Femur (tissue), 1 donor: ENCODE results near the gene DUSP28.

Experiments
- DNase-seq: peaks from one replicate; pipeline ENCODE4 v3.0.0-alpha.2; 2017

The DUSP28 gene

GRCh38 chr2:240561325-240561971 is 1.3 kb downstream of the DUSP28 start:
- DNase-seq: peak; percentile 11

DNA sequence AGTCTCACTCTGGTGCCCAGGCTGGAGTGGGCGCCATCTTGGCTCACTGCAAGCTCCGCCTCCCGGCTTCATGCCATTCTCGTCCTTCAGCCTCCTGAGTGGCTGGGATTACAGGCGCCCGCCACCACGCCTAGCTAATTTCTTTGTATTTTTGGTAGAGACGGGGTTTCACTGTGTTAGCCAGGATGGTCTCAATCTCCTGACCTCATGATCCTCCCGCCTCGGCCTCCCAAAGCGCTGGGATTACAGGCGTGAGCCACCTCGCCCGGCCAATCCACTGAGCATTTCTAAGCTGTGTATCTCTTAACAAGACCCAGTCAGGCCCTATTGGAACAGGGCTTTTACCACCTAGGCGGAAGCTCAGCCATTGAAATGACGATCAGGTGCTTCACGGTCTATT is 3.1 kb downstream of the DUSP28 start:
- DNase-seq: peak; percentile 10

DNA sequence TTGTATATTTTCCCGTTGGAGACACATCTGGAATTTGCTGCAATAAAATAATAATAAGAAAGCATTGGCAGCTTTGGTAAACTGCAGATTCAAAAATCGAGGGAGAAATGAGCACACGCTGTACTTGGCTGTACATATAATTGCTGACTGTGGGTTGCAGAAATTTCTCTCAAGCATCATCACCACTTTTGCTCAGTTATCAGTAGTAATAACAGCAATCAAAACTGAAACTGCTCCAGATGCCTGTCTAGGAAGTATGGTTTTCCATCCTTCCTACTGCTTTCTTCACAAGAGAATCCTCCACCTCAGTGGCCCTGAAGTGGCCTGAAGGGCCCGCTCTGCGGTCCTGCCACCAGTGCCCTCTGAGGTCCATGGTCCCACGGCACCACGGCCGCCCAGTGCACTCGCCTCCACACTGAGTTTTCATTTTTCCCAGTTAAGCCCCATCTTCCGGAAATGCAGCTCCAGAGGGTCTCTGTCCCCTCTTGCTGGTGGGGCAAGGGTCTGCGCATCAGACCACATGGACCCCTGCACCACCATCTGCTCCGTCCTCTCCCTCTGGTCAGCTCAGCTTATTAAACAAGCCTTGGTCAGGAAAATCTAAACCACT is 3.9 kb downstream of the DUSP28 start:
- peak; percentile 11 for DNase-seq

DNA sequence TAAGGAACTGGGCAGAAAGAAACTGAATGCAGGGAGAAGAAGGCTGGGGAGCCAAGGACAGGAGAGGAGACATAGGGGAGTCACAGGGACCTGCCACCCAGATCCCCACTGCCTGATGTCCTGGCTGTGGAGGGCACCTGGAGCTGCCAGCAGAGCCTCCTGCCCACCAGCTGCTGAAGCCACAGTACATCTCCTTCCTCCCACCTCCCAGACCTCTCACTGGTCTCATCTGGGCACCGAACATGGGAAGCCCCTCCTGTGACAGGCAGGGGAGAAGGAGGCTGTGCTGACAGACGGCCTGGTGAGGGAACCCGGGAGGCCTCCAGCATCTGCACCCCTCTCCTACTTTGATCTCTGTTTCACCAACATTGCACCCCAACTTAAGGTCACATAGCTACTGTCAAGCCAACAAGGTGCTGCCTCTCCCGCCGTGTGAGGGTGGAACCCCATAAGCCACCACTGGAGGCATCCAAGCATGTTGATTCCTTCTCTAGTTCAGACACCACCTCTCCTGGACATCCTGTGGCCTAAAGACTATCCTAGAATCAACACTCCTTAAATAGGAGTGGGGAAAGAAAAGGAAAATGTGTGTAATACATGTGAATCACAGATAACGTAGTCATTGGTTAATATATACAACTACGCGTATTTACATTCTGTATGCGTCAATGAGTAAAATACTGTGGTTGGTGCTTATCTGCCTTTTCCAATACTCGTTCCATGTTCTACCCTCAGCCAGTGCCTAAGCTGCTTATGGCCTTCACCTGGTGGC is 4.6 kb downstream of the DUSP28 start:
- DNase-seq: peak; percentile 18

DNA sequence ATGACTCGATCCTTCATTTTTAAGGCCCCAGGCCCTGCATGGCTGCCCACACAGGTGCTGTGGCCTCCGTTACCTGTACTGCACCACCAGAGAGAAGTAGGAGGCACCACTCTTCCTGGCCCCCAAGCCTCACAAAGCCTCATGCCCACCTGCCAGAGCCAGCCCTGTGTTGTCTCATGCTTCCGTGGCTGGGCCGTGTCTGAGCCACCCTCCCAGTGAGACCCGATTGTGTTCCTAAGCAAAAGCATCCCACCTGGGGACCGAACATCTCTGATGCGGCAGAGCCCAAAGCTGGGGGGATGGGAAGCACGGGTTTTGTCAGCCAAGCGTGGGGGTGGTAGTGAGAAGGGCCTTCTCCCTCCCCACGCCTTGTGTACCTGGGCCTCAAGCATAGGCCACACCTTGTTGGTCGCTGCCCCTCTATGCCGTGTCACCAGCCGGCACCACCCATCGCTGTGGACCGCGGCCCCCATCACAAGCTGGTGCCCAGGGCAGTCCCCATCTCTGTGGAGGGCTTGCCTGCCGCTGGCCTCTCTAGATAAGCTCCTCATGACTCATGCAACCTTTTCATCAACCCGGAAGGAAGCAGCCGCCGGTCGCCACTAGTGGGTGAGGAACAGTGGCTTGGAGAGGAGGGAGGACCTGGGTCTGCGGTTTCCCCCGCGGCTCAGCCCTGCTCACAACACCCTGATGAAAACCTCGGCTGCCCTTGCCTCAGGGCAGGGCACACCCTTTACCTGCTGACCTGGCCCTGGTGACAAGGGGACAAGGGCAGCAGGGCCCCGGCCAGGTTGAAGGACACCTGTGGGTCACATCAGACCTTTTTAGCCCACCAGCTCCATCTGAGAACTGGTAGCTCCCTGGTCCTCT is 5.4 kb downstream of the DUSP28 start:
- DNase-seq: peak; percentile 82

GRCh38 chr2:240566203-240567136 is 6.3 kb downstream of the DUSP28 start:
- DNase-seq: peak; percentile 92

DNA sequence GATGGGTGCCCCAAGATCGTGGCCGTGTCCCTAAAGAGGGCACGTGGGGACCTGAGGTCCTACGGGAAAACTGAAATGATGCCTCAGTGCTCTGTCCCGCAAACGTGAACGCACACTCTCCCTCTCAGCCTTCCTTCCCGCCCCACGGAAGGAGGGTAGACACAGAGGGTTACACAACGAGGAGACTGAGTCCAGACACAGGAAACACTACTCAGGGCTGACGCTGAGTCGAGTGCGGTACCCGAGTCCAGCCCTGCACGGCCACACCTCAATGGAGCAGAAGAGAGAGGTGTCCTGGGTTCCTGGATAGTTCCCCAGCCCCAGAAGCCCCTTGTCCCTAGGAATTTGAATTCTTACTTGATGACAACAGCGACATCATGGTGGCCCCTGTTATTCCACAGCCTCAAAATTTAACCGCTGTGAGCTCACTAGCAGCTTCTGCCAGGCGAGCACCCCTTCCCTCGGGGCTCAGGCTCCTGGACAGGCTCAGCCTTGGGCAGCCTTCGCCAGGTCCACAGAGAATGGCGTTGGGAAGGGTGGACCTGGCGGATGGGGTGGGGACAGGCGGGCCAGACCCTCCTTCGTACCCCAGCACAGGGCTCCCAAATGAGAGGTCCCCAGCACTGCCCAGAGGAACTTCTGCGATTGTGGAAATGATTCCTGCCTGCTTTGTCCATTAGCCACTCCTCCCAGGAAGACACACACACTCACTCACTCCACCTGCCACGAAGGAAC is 7.1 kb downstream of the DUSP28 start:
- peak; percentile 22 for DNase-seq

DNA sequence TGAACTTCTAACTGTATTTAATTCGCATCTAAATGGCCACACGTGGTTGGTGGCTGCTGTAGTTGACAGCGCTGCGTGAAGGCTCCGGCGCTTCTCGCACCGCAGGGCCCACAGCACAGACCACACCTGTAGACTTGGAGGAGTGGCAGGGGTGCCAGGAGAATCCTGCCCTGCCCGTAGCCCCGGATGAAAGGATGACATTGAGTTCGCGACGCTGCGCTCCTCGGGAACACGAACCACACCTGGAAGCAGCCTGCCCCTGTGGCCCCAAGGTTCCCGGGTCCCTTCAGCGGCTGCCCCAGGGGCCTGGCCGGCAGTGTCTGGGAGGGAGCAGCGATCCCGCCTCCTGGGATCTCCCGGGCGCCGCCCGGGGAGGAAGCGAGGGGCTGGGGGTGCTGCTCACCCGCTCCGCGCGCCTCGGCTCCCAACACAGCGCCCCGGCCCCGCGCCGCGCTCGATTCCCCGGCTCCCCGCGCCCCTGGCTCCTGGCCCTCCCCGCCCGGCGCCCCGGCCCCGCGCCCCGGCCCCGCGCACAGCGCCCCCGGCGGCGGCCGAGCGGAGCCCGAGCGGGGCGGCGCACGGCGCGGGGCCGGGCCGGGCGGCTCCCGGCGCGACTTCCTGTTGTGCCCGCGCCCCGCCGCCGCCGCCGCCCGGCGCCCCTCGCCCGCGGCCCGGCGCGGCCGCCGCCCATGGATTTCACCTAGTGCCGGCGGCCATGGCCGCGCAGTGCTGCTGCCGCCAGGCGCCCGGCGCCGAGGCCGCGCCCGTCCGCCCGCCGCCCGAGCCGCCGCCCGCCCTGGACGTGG is 7.9 kb downstream of the DUSP28 start, which contains the start of gene RNPEPL1:
TSS of gene RNPEPL1 (plus strand) at position 613 of the 806 bp plus-strand sequence. CDS start at position 716, 103 bp downstream.
- DNase-seq: peak; percentile 48

DNA sequence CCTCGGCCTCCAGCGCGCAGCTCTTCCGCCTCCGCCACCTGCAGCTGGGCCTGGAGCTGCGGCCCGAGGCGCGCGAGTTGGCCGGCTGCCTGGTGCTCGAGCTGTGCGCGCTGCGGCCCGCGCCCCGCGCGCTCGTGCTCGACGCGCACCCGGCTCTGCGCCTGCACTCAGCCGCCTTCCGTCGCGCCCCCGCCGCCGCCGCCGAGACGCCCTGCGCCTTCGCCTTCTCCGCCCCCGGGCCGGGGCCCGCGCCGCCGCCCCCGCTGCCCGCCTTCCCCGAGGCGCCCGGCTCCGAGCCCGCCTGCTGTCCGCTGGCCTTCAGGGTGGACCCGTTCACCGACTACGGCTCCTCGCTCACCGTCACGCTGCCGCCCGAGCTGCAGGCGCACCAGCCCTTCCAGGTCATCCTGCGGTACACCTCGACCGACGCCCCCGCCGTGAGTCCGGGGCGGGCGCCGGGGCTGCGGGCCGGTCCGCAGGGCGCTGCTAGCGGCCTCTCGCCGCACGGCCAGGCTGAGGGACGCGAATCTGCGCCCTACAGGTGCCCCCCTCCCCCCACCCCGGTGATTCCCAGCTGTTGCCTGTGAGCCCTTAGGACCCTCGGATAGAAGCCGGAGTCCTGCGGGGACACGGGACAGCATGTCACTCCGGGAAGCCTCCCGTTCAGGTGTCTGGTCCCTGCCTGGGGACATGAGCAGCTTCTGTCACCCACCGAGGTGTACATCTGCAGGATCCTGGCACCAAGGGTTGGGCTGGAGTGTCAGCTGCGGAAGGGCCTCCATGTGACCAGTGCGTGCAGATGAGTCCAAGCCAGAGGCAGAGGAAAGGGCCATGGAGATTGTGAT is 8.7 kb downstream of the DUSP28 start:
- peak; percentile 72 for DNase-seq

- no peak for DNase-seq
Observed at GRCh38 chr2:240569523-240569997, 9.4 kb downstream of the DUSP28 start.

DNA sequence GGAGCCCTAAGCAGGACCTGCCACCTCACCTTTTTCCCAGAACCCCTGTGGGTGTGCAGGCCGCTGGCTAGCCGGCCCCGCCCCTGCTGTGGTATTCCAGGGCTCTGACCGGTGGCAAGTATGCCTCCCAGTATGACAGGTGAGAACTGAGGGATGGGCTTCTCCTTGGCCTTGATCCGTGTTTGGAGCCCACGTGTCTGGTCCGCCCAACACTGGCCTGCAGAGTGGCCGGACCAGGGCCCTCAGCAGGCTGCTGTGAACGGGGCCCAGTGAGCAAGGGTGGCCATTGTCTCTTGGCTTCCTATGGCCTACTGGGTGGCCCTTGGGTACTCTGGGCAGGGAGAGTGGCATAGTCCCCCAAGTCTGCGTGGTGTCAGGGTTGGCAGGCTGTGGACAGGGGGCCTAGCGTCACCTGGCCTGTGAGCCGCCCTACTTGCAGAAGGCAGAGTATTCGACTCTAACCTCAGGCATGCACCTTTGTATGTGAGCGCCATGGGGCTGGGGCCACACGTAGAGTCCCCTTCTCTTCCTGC is 9.9 kb downstream of the DUSP28 start:
- no peak for DNase-seq

DNA sequence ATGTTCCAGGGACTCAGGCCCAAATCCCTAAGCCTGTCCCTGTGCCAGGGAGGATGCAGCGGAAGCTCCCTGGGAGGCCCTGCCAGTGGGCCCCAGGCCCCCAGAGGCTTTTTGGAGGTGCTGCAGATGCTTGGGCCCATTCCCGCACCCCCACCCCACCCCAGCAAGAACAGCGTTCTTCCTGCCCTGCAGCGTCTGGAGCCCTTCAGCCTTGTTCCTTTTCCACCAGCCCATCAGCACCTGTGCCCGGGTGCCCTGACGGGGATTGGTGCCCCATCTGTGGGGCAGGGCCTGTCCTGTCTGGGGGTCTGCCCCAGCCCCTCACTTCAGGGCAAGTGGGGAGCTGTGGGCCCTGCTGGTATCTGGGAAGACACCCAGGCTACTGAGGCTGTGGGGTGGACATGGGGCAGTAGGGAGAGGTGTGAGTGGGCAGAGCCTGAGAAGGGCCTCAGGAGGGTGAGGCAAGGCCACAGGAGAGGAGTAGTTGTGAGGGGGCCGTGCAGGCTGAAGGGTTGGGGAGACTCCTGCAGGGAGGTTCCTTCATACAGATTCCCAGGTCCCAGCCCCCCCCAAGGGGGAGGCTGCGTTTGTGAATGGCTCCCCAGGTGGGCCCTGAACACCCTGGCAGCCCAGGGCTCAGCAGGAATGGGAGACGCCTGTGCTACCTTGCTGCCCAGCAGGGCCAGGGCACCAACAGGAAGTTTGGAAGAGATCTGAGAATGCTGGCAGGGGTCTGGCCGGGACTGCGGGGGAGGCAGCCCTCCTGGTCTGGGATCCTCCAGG is 10.6 kb downstream of the DUSP28 start:
- no peak for DNase-seq

DNA sequence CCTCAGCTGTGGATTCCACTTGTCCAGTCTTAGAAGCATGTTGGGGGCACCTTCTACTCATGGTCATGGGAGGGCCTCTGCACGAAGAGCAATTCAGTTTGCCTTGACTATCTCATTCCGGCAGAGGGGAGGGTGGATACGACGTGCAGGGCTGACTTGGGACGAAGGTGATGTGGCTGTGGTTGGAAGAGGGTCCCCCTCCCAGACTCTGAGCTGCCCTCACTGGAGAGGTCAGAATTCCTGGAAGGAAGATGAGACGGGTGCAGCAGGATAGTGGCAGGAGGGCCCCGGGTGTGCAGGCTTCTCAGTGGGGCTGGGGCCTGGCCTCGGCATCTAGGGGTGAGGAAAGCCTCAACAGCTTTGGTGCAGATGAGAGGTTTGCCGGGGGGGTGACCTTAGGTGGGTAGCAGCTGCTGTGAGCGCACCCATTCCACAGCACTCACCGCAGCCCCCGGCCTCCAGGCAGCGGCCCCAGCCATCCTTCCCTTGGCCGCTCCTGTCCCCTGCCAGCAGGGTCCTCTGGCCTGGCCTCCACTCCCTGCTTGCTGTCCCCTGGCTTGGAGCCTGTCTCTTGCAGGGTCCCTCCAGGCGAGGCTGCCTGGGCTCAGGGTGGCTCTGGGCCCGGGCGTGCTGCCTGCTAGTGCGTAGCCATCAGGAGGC is 11.3 kb downstream of the DUSP28 start:
- no peak for DNase-seq

DNA sequence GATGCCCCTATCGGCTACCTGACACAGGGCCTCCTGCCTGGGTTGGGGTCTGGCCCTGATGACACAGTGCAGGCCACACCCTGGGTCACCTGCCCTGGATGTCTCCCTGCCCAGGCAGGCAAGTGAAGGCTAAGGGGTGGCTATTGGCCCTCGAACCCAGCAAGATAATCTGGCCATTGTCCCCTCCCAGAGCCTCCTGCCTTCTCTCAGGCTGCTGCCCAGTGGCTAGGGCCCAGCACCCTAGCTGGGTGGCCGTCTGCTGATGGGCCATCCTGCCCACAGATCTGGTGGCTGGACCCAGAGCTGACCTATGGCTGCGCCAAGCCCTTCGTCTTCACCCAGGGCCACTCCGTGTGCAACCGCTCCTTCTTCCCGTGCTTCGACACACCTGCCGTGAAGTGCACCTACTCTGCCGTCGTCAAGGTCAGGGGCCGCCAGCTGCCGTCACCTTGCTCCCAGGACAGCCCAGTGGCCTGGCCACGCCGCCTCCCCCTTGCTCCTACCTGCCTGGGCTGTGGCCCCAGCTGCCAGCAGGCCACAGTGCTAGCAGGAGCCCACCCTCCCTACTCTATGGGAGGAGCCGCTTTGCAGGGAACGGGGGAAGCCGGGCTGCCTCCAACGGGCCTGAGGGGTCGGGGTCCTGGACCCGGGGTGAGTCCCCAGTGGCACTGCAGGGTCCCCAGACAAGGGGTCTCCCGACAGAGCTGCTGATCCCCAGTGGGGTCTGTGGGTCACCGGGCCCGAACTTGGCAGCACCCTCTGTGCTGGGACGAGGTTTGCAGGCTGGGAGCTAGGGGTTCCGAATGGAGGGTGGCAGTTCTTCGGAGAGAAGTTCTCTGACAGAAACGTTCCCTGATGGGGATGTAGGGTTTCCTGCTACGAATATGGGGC is 12.2 kb downstream of the DUSP28 start:
- DNase-seq: no peak

DNA sequence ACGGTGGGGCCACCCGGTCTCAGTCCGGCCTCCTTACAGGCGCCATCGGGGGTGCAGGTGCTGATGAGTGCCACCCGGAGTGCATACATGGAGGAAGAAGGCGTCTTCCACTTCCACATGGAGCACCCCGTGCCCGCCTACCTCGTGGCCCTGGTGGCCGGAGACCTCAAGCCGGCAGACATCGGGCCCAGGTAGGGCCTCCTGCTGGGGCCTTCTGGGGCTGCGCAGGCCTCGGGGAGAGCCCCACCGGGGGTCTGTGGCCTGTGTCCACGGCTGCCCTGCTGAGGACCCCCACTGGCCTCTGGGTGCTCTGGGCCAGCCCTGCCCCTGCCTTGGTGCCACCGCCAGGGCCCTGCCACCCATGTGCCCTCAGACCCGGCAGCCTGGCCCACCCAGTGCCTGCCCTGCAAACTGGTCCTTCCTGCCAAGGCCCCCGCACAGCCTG is 12.9 kb downstream of the DUSP28 start:
- DNase-seq: no peak
